ENCODE measurements around the gene SCIMP.

Gene SCIMP

DNA sequence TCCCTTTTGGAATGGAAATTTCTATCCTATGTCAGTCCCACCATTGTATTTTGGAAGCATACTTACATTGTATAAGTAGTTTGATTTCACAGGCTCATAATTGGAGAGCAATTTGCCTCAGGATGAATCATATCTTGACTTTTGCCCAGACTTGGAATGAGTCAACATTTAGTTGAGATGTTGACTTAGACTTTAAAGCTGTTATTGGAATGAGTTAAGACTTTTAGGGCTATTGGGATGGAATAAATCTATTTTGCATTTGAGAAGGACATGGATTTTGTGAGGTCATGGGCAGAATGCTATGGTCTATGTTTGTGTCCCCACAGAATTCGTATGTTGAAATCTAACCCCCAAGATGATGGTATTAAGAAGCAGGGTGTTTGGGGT, 30.8 kb downstream of the SCIMP start:
- TF ChIP-seq POLR2AphosphoS5 (IDR thresholded peaks at IDR 0.05; ENCODE audit: low read depth, low read length) (no peak), FOXP2 (optimal IDR thresholded peaks at IDR 0.05; ENCODE audit: borderline replicate concordance, extremely low read depth, extremely low read length, insufficient read depth) (no peak), TAF1 (IDR thresholded peaks at IDR 0.05; ENCODE audit: borderline replicate concordance, insufficient read depth, low read length) (no peak), REST (IDR thresholded peaks at IDR 0.05; ENCODE audit: insufficient read depth in 1 of 2, low read depth in 2 of 2, low read length in 2 of 2) (no peak), SIN3A (IDR thresholded peaks at IDR 0.05; ENCODE audit: borderline replicate concordance, insufficient read depth, low read length) (no peak)

DNA sequence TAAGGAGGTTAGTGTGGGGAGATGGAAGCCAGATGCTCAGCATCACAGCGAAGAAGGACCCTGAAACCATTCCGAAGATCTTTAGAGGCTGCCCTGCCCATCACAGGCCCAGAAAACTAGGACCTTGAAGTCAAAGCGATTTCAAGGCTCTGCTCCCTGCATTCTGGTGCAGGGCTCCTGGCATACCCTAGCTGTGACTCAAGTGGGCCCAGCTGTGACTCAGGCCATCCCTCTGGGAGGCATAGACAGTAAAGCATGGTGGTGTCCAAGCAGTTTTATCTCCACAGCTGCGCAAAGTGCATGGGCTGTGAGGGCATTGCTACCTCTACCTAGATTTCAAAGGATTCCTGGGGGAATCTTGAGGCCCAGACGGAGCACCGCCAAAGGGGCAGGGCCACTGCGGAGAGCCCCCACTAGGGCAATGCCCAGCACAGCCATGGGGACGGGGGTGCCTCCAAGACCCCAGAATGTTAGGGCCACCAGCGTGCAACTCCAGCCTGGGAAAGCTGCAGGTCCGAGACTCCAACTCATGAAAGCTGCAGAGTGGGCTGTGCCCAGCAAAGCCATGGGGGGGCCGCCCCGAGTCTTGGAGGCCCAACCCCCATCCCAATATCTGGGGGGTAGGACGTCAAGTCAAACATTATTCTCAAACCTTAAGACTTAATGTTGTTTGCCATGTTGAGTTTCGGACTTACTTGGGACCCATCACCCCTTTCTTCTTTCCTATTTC, 31.3 kb downstream of the SCIMP start:
- TF ChIP-seq TAF1 (IDR thresholded peaks at IDR 0.05; ENCODE audit: borderline replicate concordance, insufficient read depth, low read length) (no peak), FOXP2 (optimal IDR thresholded peaks at IDR 0.05; ENCODE audit: borderline replicate concordance, extremely low read depth, extremely low read length, insufficient read depth) (no peak), SIN3A (IDR thresholded peaks at IDR 0.05; ENCODE audit: borderline replicate concordance, insufficient read depth, low read length) (no peak), POLR2AphosphoS5 (IDR thresholded peaks at IDR 0.05; ENCODE audit: low read depth, low read length) (no peak), REST (IDR thresholded peaks at IDR 0.05; ENCODE audit: insufficient read depth in 1 of 2, low read depth in 2 of 2, low read length in 2 of 2) (no peak)

- no peak for TF ChIP-seq REST (IDR thresholded peaks at IDR 0.05; ENCODE audit: insufficient read depth in 1 of 2, low read depth in 2 of 2, low read length in 2 of 2)
- TF ChIP-seq FOXP2 (optimal IDR thresholded peaks at IDR 0.05; ENCODE audit: borderline replicate concordance, extremely low read depth, extremely low read length, insufficient read depth) = no peak
- TF ChIP-seq POLR2AphosphoS5 (IDR thresholded peaks at IDR 0.05; ENCODE audit: low read depth, low read length) = no peak
- no peak for TF ChIP-seq SIN3A (IDR thresholded peaks at IDR 0.05; ENCODE audit: borderline replicate concordance, insufficient read depth, low read length)
- no peak for TF ChIP-seq TAF1 (IDR thresholded peaks at IDR 0.05; ENCODE audit: borderline replicate concordance, insufficient read depth, low read length)
These were observed 33.6 kb downstream of the SCIMP start for GRCh38 chr17:5201011-5201410.

DNA sequence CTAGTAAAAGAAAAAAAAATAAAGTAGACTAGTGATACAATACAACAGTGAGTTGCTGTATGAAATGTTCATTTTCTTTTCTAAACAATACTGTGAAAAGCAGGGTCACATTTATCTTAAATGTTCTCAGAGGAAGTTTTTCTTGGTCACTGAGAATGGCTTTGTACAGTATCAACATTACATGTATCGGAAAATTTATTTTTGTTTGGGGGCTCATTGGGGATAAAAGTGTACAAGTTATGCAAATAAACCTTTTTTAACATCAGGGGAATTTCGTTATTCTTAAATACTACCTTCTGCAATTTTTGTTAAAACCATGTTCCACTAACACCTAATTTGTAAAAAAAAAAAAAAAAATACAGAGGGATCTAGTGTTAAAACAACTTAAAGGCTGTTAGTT, 34.3 kb downstream of the SCIMP start:
- no peak for TF ChIP-seq SIN3A (IDR thresholded peaks at IDR 0.05; ENCODE audit: borderline replicate concordance, insufficient read depth, low read length)
- no peak for TF ChIP-seq REST (IDR thresholded peaks at IDR 0.05; ENCODE audit: insufficient read depth in 1 of 2, low read depth in 2 of 2, low read length in 2 of 2)
- no peak for TF ChIP-seq TAF1 (IDR thresholded peaks at IDR 0.05; ENCODE audit: borderline replicate concordance, insufficient read depth, low read length)
- TF ChIP-seq FOXP2 (optimal IDR thresholded peaks at IDR 0.05; ENCODE audit: borderline replicate concordance, extremely low read depth, extremely low read length, insufficient read depth) = no peak
- TF ChIP-seq POLR2AphosphoS5 (IDR thresholded peaks at IDR 0.05; ENCODE audit: low read depth, low read length) = no peak
